ENCODE data around the gene ST3GAL3. TPM values are rescaled to one million over a fixed set of nuclear protein-coding genes. Genes with fewer than 3 reads are reported as not detected.

Gene ST3GAL3
- total and polyA plus RNA-seq, 10 of the 15 experiments (the other 5 are each of a cell fraction or from before 2014, with no cell fraction given), result 1.2 to 19.3 (median 11.0) TPM

DNA sequence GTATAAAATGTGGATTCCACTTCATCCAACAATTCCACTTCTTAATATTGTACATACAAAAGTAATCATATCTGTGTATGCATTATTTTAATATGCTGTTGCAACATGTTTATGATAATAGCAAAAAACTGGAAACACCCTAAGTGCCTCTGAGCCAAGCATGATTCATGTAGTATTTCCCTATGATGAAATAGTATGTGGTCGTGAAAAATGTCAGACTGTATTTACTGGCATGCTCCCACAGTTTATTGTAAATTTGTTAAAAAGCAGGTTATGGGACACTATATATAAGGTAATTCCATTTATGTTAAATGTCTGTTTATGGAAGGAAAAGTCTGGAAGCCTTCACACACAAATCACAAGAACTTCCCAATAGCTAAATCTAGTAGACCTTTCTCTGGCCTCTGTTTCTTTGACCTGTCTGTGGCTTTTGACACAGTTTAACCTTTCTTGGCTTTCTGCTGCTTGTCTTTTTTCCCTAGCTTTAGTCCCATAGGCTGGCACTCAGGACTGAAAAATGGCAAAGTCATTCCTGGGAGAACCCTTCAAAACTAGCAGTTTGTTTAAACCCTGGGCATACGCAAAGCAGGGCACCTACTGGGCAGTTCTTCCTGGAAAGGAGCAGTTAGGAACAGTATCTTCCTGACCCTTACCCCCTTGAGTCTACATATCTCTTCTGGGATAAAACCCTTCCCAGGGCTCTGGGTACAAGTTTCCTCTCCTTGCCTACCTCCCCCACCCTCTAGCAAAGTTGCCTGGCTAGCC, 160.8 kb downstream of the ST3GAL3 start:
- H3K9me3 ChIP-seq (replicated peaks; ENCODE audit: control insufficient read depth, insufficient read depth, low read length), result no peaks in the 10 kb centered on the region
- no peaks in the 10 kb centered on the region for H4K20me1 ChIP-seq (ENCODE audit: control insufficient read depth, insufficient read depth)
- DNase-seq (ENCODE audit: low read depth, low spot score) (no peak), FAIRE-seq (no peak), ATAC-seq (no peak)
- BruUV-seq (replicated peaks), result no TSS peak
- in situ Hi-C loops (cut with MboI) (no loop called here), intact Hi-C loops (cut with micrococcal nuclease; ENCODE audit: unreplicated experiment) (no loop called here)
- H3K27ac ChIP-seq (ENCODE audit: control insufficient read depth, insufficient read depth), result no peak overlapping the region
- H3K27me3 ChIP-seq (replicated peaks in 1 of 2; ENCODE audit: control insufficient read depth in 2 of 2, insufficient read depth in 2 of 2, low read length in 1 of 2), result no peaks in the 10 kb centered on the region
- ChIA-PET RAD21 (ENCODE audit: unreplicated experiment) (interaction anchor here (1.9 kb wide), 1 partner anchor 66 kb away, joined by 5 read pairs; no protein-coding TSS in a partner anchor), SMC1A (ENCODE audit: uncharacterized antibody, unreplicated experiment) (interaction anchor here (0.8 to 1.0 kb wide), 2 partner anchors 31 to 78 kb away, joined by 3 read pairs; no protein-coding TSS in a partner anchor), POLR2A (no interaction called here), CTCF (interaction anchor here (1.0 to 1.7 kb wide), 3 partner anchors 11 to 83 kb away, joined by 3 to 8 read pairs (median 3); no protein-coding TSS in a partner anchor)
- H3K4me1 ChIP-seq (ENCODE audit: control insufficient read depth, insufficient read depth, low read length), result peaks cover 11% of the 10 kb centered on the region; the same call in 1 of the 2 replicates
- no peak overlapping the region for H3K4me2 ChIP-seq (ENCODE audit: control insufficient read depth, insufficient read depth)
- no peaks in the 10 kb centered on the region for H3K79me2 ChIP-seq (ENCODE audit: control insufficient read depth, insufficient read depth, low read length)
- H3K4me3 ChIP-seq, result no peak overlapping the region
- H3K9ac ChIP-seq (ENCODE audit: control insufficient read depth, insufficient read depth, low read length), result no peak overlapping the region
- H2AFZ ChIP-seq (ENCODE audit: control insufficient read depth, low read depth, low read length), result no peak overlapping the region
- WGBS (ENCODE audit: insufficient coverage, insufficient replicate concordance, low lambda C conversion rate, missing lambda C conversion rate), result 50% methylated on average over 2 of the region's 2 CpGs
- H3K36me3 ChIP-seq (ENCODE audit: control insufficient read depth in 2 of 2, insufficient read depth in 2 of 2, low read length in 1 of 2), result no peaks in the 10 kb centered on the region
- TF ChIP-seq EP300 (IDR thresholded peaks at IDR 0.05; ENCODE audit: borderline replicate concordance in 1 of 2, control insufficient read depth in 1 of 2, low read depth in 2 of 2, low read length in 2 of 2), result no peak
- no peak for TF ChIP-seq ZNF217 (IDR thresholded peaks at IDR 0.05)
- TF ChIP-seq ZNF687 (IDR thresholded peaks at IDR 0.05), result no peak
- no peak for TF ChIP-seq BHLHE40 (IDR thresholded peaks at IDR 0.05; ENCODE audit: borderline replicate concordance in 1 of 2, low read depth in 2 of 2, low read length in 1 of 2)
- TF ChIP-seq, protein P1, sequence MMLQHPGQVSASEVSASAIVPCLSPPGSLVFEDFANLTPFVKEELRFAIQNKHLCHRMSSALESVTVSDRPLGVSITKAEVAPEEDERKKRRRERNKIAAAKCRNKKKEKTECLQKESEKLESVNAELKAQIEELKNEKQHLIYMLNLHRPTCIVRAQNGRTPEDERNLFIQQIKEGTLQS (IDR thresholded peaks at IDR 0.05; ENCODE audit: borderline replicate concordance, extremely low read depth, low read depth, low read length), result no peak
- TF ChIP-seq SUPT20H (IDR thresholded peaks at IDR 0.05; ENCODE audit: borderline replicate concordance, control insufficient read depth, low read depth, low read length), result no peak
- TF ChIP-seq RELA (IDR thresholded peaks at IDR 0.05; ENCODE audit: borderline replicate concordance, partially characterized antibody), result no peak
- TF ChIP-seq, protein P2, sequence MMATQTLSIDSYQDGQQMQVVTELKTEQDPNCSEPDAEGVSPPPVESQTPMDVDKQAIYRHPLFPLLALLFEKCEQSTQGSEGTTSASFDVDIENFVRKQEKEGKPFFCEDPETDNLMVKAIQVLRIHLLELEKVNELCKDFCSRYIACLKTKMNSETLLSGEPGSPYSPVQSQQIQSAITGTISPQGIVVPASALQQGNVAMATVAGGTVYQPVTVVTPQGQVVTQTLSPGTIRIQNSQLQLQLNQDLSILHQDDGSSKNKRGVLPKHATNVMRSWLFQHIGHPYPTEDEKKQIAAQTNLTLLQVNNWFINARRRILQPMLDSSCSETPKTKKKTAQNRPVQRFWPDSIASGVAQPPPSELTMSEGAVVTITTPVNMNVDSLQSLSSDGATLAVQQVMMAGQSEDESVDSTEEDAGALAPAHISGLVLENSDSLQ (IDR thresholded peaks at IDR 0.05), result no peak
- no peak for TF ChIP-seq CBX5 (IDR thresholded peaks at IDR 0.05; ENCODE audit: low read depth)
- no peak for TF ChIP-seq FOXK2 (IDR thresholded peaks at IDR 0.05)
- no peak for TF ChIP-seq TCF12 (IDR thresholded peaks at IDR 0.05; ENCODE audit: low read depth, low read length)
- TF ChIP-seq REST (IDR thresholded peaks at IDR 0.05; ENCODE audit: low read depth, low read length), result no peak
- TF ChIP-seq MEF2B (IDR thresholded peaks at IDR 0.05; ENCODE audit: partially characterized antibody, poor library complexity, severe bottlenecking), result no peak

Data from GM12878 (cell line).